HAP-1 (cell line): ENCODE data around the gene CPLX1.
"Not testable (repeated sequence)": the region's sequence is repeated elsewhere in the genome, so short reads cannot be mapped to it uniquely, and the experiment has no call there.

Experiments
- DNase-seq, 2 experiments: peaks; one replicate each; pipeline ENCODE4 v3.0.0-alpha.2; 2016 to 2020; ENCODE audit warnings: low spot score in 2 of 2
- H3K27me3 ChIP-seq: fragments of 250-450 bp; sonication (Bioruptor Pico); 2 replicates; pipeline ENCODE4 v1.5.1; 2020; ENCODE audit warnings: low read depth, mild to moderate bottlenecking, moderate library complexity
- H3K36me3 ChIP-seq: fragments of 250-450 bp; sonication (Bioruptor Pico); replicated peaks from 2 replicates; pipeline ENCODE4 v1.5.1; 2020; ENCODE audit warnings: mild to moderate bottlenecking
- H3K4me1 ChIP-seq: fragments of 250-450 bp; sonication (Bioruptor Pico); 2 replicates; pipeline ENCODE4 v1.5.1; 2020; ENCODE audit warnings: mild to moderate bottlenecking
- H3K4me3 ChIP-seq: fragments of 250-450 bp; sonication (Bioruptor Pico); 2 replicates; pipeline ENCODE4 v1.5.1; 2020; ENCODE audit warnings: mild to moderate bottlenecking, moderate library complexity
- H3K9me3 ChIP-seq: fragments of 250-450 bp; sonication (Bioruptor Pico); 2 replicates; pipeline ENCODE4 v1.5.1; 2020; ENCODE audit warnings: mild to moderate bottlenecking, moderate library complexity
- in situ Hi-C: fragments of 300-500 bp; cut with MboI; formaldehyde crosslinking; loops from 3 replicates; pipeline ENCODE4 v1.14.3; 2020; ENCODE audit warnings: low sequenced_read_pairs, inconsistent platforms, mixed read lengths

The CPLX1 gene

GRCh38 chr4:813900-814299 is 12.0 kb downstream of the CPLX1 start:
- Histone ChIP-seq H3K4me1 (no peaks in the 10 kb centered on the region), H3K4me3 (no peak overlapping the region), H3K36me3 (no peaks in the 10 kb centered on the region), H3K27me3 (peaks cover 23% of the 10 kb centered on the region), H3K9me3 (no peaks in the 10 kb centered on the region)
- no peak for DNase-seq
- in situ Hi-C loops, result no loop called here

DNA sequence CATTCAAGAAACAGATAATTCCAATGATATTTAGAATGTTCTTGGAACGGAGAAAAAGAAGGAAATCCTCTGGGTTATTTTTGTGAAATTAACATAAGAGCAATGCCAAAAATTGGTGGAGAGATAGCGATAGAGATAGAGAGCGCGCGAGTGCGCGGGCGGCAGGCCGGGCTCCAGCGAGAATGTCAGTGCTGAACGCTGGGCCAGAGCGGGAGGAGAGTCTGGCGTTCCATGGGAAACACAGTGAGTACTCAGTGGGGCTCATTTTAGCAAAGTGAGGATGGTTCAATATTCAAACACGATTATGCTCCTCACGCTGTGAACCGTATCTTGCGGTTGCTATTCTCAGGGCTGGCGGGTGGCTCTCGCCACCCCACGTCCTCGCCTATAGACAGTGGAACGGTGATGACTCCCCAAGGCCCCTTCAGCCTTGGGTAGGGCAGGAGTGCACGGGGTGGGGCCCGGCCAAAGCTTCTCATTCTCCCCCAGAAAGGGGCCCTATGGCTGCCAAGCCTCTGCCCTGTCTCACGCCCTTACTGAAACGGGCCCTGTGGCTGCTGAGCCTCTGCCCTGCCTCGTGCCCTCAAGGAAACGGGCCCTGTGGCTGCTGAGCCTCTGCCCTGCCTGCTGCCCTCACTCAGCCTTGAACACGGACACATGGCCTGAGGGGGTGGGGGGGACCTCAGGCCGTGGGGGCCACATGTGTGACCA is 16.9 kb downstream of the CPLX1 start:
- peaks cover 11% of the 10 kb centered on the region; the same call in 1 of the 2 replicates for H3K27me3 ChIP-seq
- in situ Hi-C loops, result no loop called here
- no peak overlapping the region for H3K4me3 ChIP-seq
- H3K36me3 ChIP-seq, result no peaks in the 10 kb centered on the region
- DNase-seq, result no peak
- H3K9me3 ChIP-seq, result peaks cover 2% of the 10 kb centered on the region; the same call in 1 of the 2 replicates
- no peaks in the 10 kb centered on the region for H3K4me1 ChIP-seq

GRCh38 chr4:807792-808191 is 18.1 kb downstream of the CPLX1 start:
- peaks cover 2% of the 10 kb centered on the region; the same call in 1 of the 2 replicates for H3K9me3 ChIP-seq
- peaks cover 11% of the 10 kb centered on the region; the same call in 1 of the 2 replicates for H3K27me3 ChIP-seq
- in situ Hi-C loops, result no loop called here

GRCh38 chr4:806979-807378 is 18.9 kb downstream of the CPLX1 start:
- in situ Hi-C loops, H3K36me3 ChIP-seq, H3K9me3 ChIP-seq, DNase-seq, H3K4me3 ChIP-seq, H3K27me3 ChIP-seq, H3K4me1 ChIP-seq: not testable (repeated sequence)

More at GRCh38 chr4:807792-808191, 18.1 kb downstream of the CPLX1 start:
- Histone ChIP-seq H3K4me3 (no peak overlapping the region), H3K36me3 (no peaks in the 10 kb centered on the region), H3K4me1 (no peaks in the 10 kb centered on the region)
- no peak for DNase-seq

- in situ Hi-C loops, result no loop called here
- Histone ChIP-seq H3K9me3 (peaks cover 2% of the 10 kb centered on the region; the same call in 1 of the 2 replicates), H3K36me3 (no peaks in the 10 kb centered on the region), H3K27me3 (no peaks in the 10 kb centered on the region), H3K4me3 (no peak overlapping the region), H3K4me1 (no peaks in the 10 kb centered on the region)
- DNase-seq, result no peak
These were observed 21.1 kb downstream of the CPLX1 start for GRCh38 chr4:804804-805203.

GRCh38 chr4:803884-804283 is 22.0 kb downstream of the CPLX1 start:
- peaks cover 2% of the 10 kb centered on the region; the same call in 1 of the 2 replicates for H3K9me3 ChIP-seq
- in situ Hi-C loops, result no loop called here
- H3K4me3 ChIP-seq, result no peak overlapping the region
- no peak for DNase-seq
- H3K27me3 ChIP-seq, result no peaks in the 10 kb centered on the region
- H3K36me3 ChIP-seq, result no peaks in the 10 kb centered on the region
- H3K4me1 ChIP-seq, result no peaks in the 10 kb centered on the region

- H3K4me3 ChIP-seq, result no peak overlapping the region
- no peaks in the 10 kb centered on the region for H3K27me3 ChIP-seq
- no peak for DNase-seq
- no peaks in the 10 kb centered on the region for H3K4me1 ChIP-seq
- in situ Hi-C loops, result no loop called here
- no peaks in the 10 kb centered on the region for H3K9me3 ChIP-seq
- no peaks in the 10 kb centered on the region for H3K36me3 ChIP-seq
These were observed 24.3 kb downstream of the CPLX1 start for GRCh38 chr4:801436-802124.

DNA sequence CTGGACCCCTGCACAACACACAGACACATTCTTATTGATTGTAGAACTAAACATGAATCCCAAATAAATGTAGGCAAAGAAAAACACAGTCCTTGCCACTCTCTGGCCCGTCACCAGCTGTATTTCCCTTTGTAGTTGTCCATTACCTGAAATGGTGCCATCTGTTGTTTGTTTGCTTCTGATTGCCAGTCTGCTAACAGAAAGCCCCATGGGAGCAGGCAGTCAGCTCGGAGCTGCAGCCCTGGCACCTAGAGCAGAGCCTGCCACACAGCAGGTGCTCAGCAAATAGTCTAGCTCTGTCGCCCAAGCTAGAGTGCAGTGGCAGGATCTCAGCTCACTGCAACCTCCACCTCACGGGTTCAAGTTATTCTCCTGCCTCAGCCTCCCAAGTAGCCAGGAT is 28.9 kb downstream of the CPLX1 start:
- H3K36me3 ChIP-seq, result no peaks in the 10 kb centered on the region
- H3K4me1 ChIP-seq, result no peaks in the 10 kb centered on the region
- DNase-seq, result no peak
- no peak overlapping the region for H3K4me3 ChIP-seq
- H3K9me3 ChIP-seq, result no peaks in the 10 kb centered on the region
- H3K27me3 ChIP-seq, result peaks cover 17% of the 10 kb centered on the region; the same call in 1 of the 2 replicates
- in situ Hi-C loops, result no loop called here

DNA sequence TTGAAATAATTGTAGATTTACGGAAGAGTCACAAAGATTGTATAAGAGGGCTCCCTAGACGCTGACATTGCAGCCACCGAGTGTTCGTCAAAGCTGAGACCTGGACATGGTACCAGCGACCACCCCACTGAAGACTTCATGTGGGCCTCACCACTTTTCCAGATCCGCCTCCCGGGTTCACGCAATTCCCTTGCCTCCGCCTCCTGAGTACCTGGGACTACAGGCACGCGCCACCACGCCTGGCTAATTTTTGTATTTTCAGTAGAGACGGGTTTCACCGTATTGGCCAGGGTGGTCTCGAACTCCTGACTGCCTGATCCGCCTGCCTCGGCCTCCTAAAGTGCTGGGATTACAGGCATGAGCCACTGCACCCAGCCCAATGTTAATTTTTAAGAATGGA is 29.7 kb downstream of the CPLX1 start:
- Histone ChIP-seq H3K36me3 (no peaks in the 10 kb centered on the region), H3K4me3 (no peak overlapping the region), H3K27me3 (peaks cover 17% of the 10 kb centered on the region; the same call in 1 of the 2 replicates), H3K9me3 (no peaks in the 10 kb centered on the region), H3K4me1 (no peaks in the 10 kb centered on the region)
- in situ Hi-C loops, result no loop called here
- DNase-seq, result no peak

- Histone ChIP-seq H3K4me1 (no peaks in the 10 kb centered on the region), H3K36me3 (no peaks in the 10 kb centered on the region), H3K4me3 (no peak overlapping the region), H3K9me3 (no peaks in the 10 kb centered on the region), H3K27me3 (peaks cover 17% of the 10 kb centered on the region; the same call in 1 of the 2 replicates)
- in situ Hi-C loops, result no loop called here
- DNase-seq, result no peak
These were observed 30.2 kb downstream of the CPLX1 start for GRCh38 chr4:795726-796119.

GRCh38 chr4:794900-795725 is 30.8 kb downstream of the CPLX1 start:
- Histone ChIP-seq H3K36me3 (no peaks in the 10 kb centered on the region), H3K9me3 (no peaks in the 10 kb centered on the region), H3K27me3 (peaks cover 17% of the 10 kb centered on the region; the same call in 1 of the 2 replicates), H3K4me3 (no peak overlapping the region), H3K4me1 (no peaks in the 10 kb centered on the region)
- DNase-seq, result no peak
- in situ Hi-C loops, result no loop called here

GRCh38 chr4:793941-794621 is 31.8 kb downstream of the CPLX1 start:
- H3K9me3 ChIP-seq, result no peaks in the 10 kb centered on the region
- no peak for DNase-seq
- H3K27me3 ChIP-seq, result peaks cover 17% of the 10 kb centered on the region; the same call in 1 of the 2 replicates
- H3K4me3 ChIP-seq, result no peak overlapping the region
- in situ Hi-C loops, result no loop called here
- H3K36me3 ChIP-seq, result no peaks in the 10 kb centered on the region
- no peaks in the 10 kb centered on the region for H3K4me1 ChIP-seq

DNA sequence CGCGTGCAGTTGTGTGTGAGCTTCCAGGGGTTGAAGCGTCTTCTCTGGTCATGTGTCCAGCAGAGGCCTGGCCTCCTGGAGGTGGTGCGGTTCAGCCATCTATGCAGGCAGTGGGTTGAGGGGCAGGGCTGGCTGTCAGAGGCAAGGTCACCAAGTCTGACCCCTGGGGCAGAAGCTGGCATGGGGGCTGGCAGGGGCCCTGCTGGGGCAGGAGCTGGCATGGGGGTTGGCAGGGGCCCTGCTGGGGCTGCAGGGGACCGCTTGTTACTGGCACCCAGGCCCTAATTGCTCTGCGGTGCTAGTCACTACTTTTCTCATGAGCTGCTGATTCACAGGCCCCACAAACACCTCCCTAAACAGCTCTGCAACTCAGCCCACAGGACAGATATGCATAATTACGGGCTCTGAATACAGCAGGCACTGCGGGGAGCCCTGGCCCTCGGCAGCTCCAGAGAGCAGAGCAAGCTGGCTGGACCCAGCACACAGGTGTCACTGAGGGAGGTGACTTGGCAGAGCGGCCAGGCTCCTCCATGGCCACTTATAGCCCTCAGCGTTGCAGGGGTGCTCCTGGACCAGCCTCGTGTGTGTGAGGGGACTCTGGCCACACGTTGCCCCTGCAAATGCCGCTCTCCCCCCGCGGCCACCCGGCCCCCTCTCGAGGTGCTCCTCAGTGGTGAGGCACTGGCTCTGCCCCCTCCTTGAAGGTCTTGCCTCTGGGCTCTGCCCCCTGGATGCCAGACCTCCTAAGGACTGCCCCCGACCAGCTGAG is 32.7 kb downstream of the CPLX1 start:
- H3K27me3 ChIP-seq, result peaks cover 17% of the 10 kb centered on the region; the same call in 1 of the 2 replicates
- H3K9me3 ChIP-seq, result no peaks in the 10 kb centered on the region
- in situ Hi-C loops, result no loop called here
- no peaks in the 10 kb centered on the region for H3K4me1 ChIP-seq
- H3K4me3 ChIP-seq, result no peak overlapping the region
- no peak for DNase-seq
- H3K36me3 ChIP-seq, result no peaks in the 10 kb centered on the region
